ENCODE results near the gene CELF1. TPM values are rescaled to one million over a fixed set of nuclear protein-coding genes. Genes with fewer than 3 reads are reported as not detected.

CELF1 gene
- total RNA-seq, 1 donor from 2014 or later, result 97.5 TPM

- Histone ChIP-seq H3K4me1 (peaks cover 13% of the 10 kb centered on the region), H3K27me3 (peaks cover 34% of the 10 kb centered on the region), H3K9me3 (no peaks in the 10 kb centered on the region), H3K27ac (no peak overlapping the region), H3K36me3 (no peaks in the 10 kb centered on the region), H3K4me3 (peak overlapping the region; percentile 8)
- DNase-seq (no peak), ATAC-seq (no peak)
- no peak for TF ChIP-seq CTCF (IDR thresholded peaks at IDR 0.05)
- intact Hi-C loops (cut with DNase I), result no loop called here
Measured at GRCh38 chr11:47589977-47590861, 37.3 kb upstream of the CELF1 start.

GRCh38 chr11:47589584-47589976 lies 36.6 kb upstream of the CELF1 start:
- no peak for DNase-seq
- Histone ChIP-seq H3K36me3 (peaks cover 6% of the 10 kb centered on the region), H3K27ac (no peak overlapping the region), H3K27me3 (peaks cover 28% of the 10 kb centered on the region), H3K9me3 (no peaks in the 10 kb centered on the region), H3K4me1 (peaks cover 13% of the 10 kb centered on the region), H3K4me3 (peak overlapping the region; percentile 8)
- intact Hi-C loops (cut with DNase I), result no loop called here
- no peak for TF ChIP-seq CTCF (IDR thresholded peaks at IDR 0.05)
- ATAC-seq, result no peak

GRCh38 chr11:47589118-47589517 lies 36.2 kb upstream of the CELF1 start:
- peaks cover 23% of the 10 kb centered on the region for H3K27me3 ChIP-seq
- H3K9me3 ChIP-seq, result no peaks in the 10 kb centered on the region
- no peak for ATAC-seq
- no peak for TF ChIP-seq CTCF (IDR thresholded peaks at IDR 0.05)
- H3K27ac ChIP-seq, result no peak overlapping the region
- peaks cover 10% of the 10 kb centered on the region for H3K4me1 ChIP-seq
- no peak for DNase-seq
- intact Hi-C loops (cut with DNase I), result no loop called here
- no peak overlapping the region for H3K4me3 ChIP-seq
- peaks cover 9% of the 10 kb centered on the region for H3K36me3 ChIP-seq

GRCh38 chr11:47587723-47588326 lies 34.9 kb upstream of the CELF1 start:
- peak; percentile 84 for DNase-seq
- Histone ChIP-seq H3K27me3 (peaks cover 10% of the 10 kb centered on the region), H3K4me3 (no peak overlapping the region), H3K9me3 (no peaks in the 10 kb centered on the region), H3K27ac (no peak overlapping the region), H3K36me3 (peaks cover 22% of the 10 kb centered on the region), H3K4me1 (no peaks in the 10 kb centered on the region)
- TF ChIP-seq CTCF (IDR thresholded peaks at IDR 0.05), result no peak
- intact Hi-C loops (cut with DNase I), result no loop called here
- ATAC-seq, result peak; percentile 93

GRCh38 chr11:47587039-47587716 lies 34.2 kb upstream of the CELF1 start:
- DNase-seq (no peak), ATAC-seq (no peak)
- no peak overlapping the region for H3K27ac ChIP-seq
- intact Hi-C loops (cut with DNase I), result no loop called here
- H3K9me3 ChIP-seq, result no peaks in the 10 kb centered on the region
- no peaks in the 10 kb centered on the region for H3K4me1 ChIP-seq
- H3K27me3 ChIP-seq, result peaks cover 7% of the 10 kb centered on the region
- H3K36me3 ChIP-seq, result peaks cover 28% of the 10 kb centered on the region
- no peak for TF ChIP-seq CTCF (IDR thresholded peaks at IDR 0.05)
- no peak overlapping the region for H3K4me3 ChIP-seq

All from upper lobe of right lung (tissue), 1 donor.